Ovary (tissue), 10 donors: Measurements from ENCODE around the gene NXNL1. TPM values are rescaled to one million over a fixed set of nuclear protein-coding genes. Genes with fewer than 3 reads are reported as not detected.
"Not testable (repeated sequence)": the region's sequence is repeated elsewhere in the genome, so short reads cannot be mapped to it uniquely, and the experiment has no call there.

Experiments
- DNase-seq, 5 donors: peaks; one replicate each; pipeline ENCODE4 v3.0.0-alpha.2; 2019 to 2020
- H3K27ac ChIP-seq, 2 donors: fragments of 200-600 bp; one replicate each; pipeline versions ENCODE4 v1.5.1 to v1.8.0; 2019 to 2022
- H3K27me3 ChIP-seq: fragments of 200-600 bp; one replicate; pipeline ENCODE4 v1.8.0; 2022
- H3K36me3 ChIP-seq: fragments of 200-600 bp; sonication (generic); one replicate; pipeline ENCODE4 v1.5.1; 2019
- H3K4me1 ChIP-seq: one replicate; pipeline ENCODE4 v1.8.1; 2013; ENCODE audit warnings: mild to moderate bottlenecking, moderate library complexity; ENCODE audit not compliant: insufficient read depth
- H3K4me3 ChIP-seq: fragments of 200-600 bp; sonication (generic); one replicate; pipeline ENCODE4 v1.5.1; 2017
- H3K9me3 ChIP-seq, 2 donors: fragments of 200-600 bp in 1 of 2; sonication (generic) in 1 of 2; one replicate each; pipeline versions ENCODE4 v1.5.1 to v1.8.1; 2013 to 2019; ENCODE audit warnings: mild to moderate bottlenecking in 1 of 2, moderate library complexity in 1 of 2
- CTCF ChIP-seq, 3 donors: fragments of 450-650 bp in 2 of 3; fragments of 200-600 bp in 1 of 3; IDR thresholded peaks; one replicate each; pipeline versions ENCODE4 v1.5.1 to v1.8.0; 2016 to 2022; ENCODE audit warnings: antibody characterized with exemption in 3 of 3, mild to moderate bottlenecking in 1 of 3
- EP300 ChIP-seq: sonication (generic); formaldehyde crosslinking; IDR thresholded peaks from one replicate; pipeline ENCODE4 v1.6.1; 2017; ENCODE audit warnings: antibody characterized with exemption
- POLR2A ChIP-seq: fragments of 450-650 bp; IDR thresholded peaks from one replicate; pipeline ENCODE4 v1.6.1; 2017; ENCODE audit warnings: antibody characterized with exemption, mild to moderate bottlenecking, moderate library complexity
- WGBS, 3 donors: extraction: QIAGEN DNeasy Blood & Tissue Kit in 1 of 3; methylation state at CpG; one replicate each; pipeline versions ENCODE4 v1.1.5 to v1.1.7; 2013 to 2017; 5-methylcytosine and 5-hydroxymethylcytosine counted together
- intact Hi-C, 4 donors: fragments of 100-400 bp; cut with DNase I; formaldehyde crosslinking; loops; one replicate each; pipeline versions ENCODE4 v1.11.0 to v1.15.1; 2022 to 2023
- long read RNA-seq, 3 donors: library from polyadenylated mRNA in 2 of 3; unstranded in 2 of 3; transcript quantifications; one replicate each; pipeline ENCODE4 v2.0.0 and lab custom pipeline, GENCODE V29; 2021 to 2026
- polyA plus RNA-seq, 2 donors: library from polyadenylated mRNA; stranded (reverse); fragments of 200-250 nt in 1 of 2; fragments of 350-450 nt in 1 of 2; fragmentation: Illumina TruSeq in 1 of 2; extraction: RNeasy Lipid Tissue Mini Kit (QIAGEN cat#74804) in 1 of 2; gene quantifications; one replicate each; pipeline ENCODE4 v1.2.3, GENCODE V29; 2013 to 2014
- total RNA-seq, 7 donors: library from RNA; depleted of rRNA in 2 of 7; stranded (reverse); fragments of >200 nt in 2 of 7; fragmentation: NEBNext Ultra II Directional in 3 of 7; extraction: Animal tissue kit (Norgen Biotek cat#: 25700) in 3 of 7; gene quantifications; one replicate each; pipeline versions ENCODE4 v1.1.0 to v1.2.4, GENCODE V29; 2016 to 2023
- donor health status: DM: no; HTN: no; CAD: no; lungs with moderate emphysema.
- donor health status: DM: no; HTN: no; CAD: no.
- donor health status: Bipolar disorder and iron deficiency.
- donor health status: DM: yes; HTN: yes; CAD: no.
- donor health status: DM: no; HTN: no; CAD: no.
- donor health status: DM: yes; HTN: yes; CAD: no.

Gene NXNL1, protein sequence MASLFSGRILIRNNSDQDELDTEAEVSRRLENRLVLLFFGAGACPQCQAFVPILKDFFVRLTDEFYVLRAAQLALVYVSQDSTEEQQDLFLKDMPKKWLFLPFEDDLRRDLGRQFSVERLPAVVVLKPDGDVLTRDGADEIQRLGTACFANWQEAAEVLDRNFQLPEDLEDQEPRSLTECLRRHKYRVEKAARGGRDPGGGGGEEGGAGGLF
- total RNA-seq (not detected), polyA plus RNA-seq (under 1 TPM in 1 of 2 donors, not detected in 1; 0.11 TPM)
- long read RNA-seq, donor 1: 0 reads
- long read RNA-seq, donor 2: 0 reads
- long read RNA-seq, donor 3: 0 reads

DNA sequence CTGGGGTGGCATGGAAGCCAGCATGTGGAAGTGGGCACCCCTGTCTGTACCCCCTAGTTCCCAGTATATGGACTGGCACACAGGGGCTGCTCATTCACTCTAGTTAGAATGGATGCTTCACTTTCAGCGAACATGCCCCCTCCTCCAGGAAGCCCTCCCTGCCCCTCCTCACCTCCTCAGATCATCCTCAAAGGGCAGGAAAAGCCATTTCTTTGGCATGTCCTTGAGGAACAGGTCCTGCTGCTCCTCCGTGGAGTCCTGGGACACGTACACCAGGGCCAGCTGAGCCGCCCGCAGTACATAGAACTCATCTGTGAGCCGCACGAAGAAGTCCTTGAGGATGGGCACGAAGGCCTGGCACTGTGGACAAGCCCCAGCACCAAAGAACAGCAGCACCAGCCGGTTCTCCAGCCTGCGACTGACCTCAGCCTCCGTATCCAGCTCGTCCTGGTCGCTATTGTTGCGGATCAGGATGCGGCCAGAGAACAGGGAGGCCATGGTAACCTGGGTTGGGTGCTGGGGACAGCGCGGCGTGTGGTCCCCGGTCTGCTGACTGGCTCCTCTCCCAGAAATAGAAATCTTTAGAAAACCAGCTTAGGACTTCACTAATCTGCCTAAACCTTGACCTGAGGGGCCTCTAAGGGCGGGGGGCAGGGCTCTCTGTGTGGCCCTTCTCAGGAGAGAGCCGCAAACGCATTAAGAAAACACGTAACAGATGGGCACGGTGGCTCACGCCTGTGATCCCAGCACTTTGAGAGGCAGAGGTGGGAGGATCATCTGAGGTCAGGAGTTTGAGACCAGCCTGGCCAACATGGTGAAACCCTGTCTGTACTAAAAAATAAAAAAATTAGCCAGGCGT lies at the start of gene NXNL1:
Gene NXNL1 (minus strand): TSS at position 555 of the 859 bp plus-strand sequence. CDS start 57 bp downstream, at position 498.
- intact Hi-C loops: loop anchor here in 2 of 4 donors (10.0 kb wide), 2 partner anchors 66 to 116 kb away; partner anchors contain the start of gene CCDC194 (in 1 of the 2)
- WGBS, 3 donors: 82 to 90% (median 83%) methylated on average over 26 of the region's 26 CpGs
- H3K36me3 ChIP-seq: no peaks in the 10 kb centered on the region
- no peaks in the 10 kb centered on the region for H3K27me3 ChIP-seq
- DNase-seq: no peak
- no peak within 1 kb of the TSS for H3K27ac ChIP-seq
- no peak within 1 kb of the TSS for H3K4me3 ChIP-seq
- H3K9me3 ChIP-seq: no peaks in the 10 kb centered on the region
- no peak for TF ChIP-seq EP300
- TF ChIP-seq CTCF (IDR thresholded peaks at IDR 0.05): no peak
- TF ChIP-seq POLR2A: no peak
- peaks cover 2% of the 10 kb centered on the region for H3K4me1 ChIP-seq

DNA sequence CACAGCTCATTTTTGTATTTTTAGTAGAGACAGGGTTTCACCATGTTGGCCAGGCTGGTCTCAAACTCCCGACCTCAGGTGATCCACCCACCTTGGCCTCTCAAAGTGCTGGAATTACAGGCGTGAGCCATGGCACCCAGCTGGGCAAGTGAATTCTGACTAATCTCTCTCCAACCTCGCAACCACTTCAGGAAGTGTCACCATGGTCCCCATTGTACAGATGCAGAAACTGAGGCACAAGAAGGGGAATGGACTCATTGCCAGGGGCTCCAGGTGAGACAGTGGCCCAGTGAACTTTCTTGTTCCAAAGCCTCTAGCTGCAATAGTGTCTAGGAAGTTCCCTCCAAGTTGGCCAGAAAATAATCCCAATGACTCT lies 47.8 kb upstream of the NXNL1 start:
- H3K36me3 ChIP-seq, H3K27me3 ChIP-seq, intact Hi-C loops, H3K9me3 ChIP-seq, H3K4me3 ChIP-seq, H3K27ac ChIP-seq, DNase-seq, H3K4me1 ChIP-seq: not testable (repeated sequence)
- 80 to 89% (median 88%) methylated on average over 3 of the region's 3 CpGs for WGBS, 3 donors

DNA sequence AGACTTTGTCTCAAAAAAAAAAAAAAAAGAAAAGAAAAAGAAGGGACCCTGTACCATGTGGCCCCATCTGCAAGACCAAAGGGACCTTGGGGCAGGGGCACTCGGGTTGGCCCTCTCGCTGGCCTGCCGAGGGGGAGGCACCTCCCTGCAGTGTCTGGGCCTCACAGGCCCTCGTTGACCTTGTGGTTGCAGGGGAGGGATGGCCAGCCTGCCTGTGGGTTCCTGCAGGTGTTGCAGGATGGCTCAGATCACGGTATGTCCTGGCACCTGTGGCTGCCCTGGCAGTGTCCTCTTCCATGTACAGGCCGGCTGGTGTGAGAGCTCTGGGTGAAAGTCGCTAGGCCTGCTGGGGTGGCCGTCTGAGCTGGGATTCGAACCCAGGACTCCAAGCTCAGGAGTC lies 46.0 kb upstream of the NXNL1 start:
- no peaks in the 10 kb centered on the region for H3K27me3 ChIP-seq
- no peaks in the 10 kb centered on the region for H3K9me3 ChIP-seq
- H3K36me3 ChIP-seq: no peaks in the 10 kb centered on the region
- intact Hi-C loops: no loop called here
- peaks cover 2% of the 10 kb centered on the region for H3K4me1 ChIP-seq
- no peak for DNase-seq
- H3K4me3 ChIP-seq: no peak overlapping the region
- H3K27ac ChIP-seq: no peak overlapping the region
- 59 to 70% (median 68%) methylated on average over 9 of the region's 9 CpGs for WGBS, 3 donors
- TF ChIP-seq EP300: no peak
- no peak for TF ChIP-seq POLR2A
- TF ChIP-seq CTCF (IDR thresholded peaks at IDR 0.05): no peak

- H3K27ac ChIP-seq: no peak overlapping the region
Measured at GRCh38 chr19:17505223-17505622, 44.5 kb upstream of the NXNL1 start.

More at GRCh38 chr19:17505223-17505622, 44.5 kb upstream of the NXNL1 start:
- no peaks in the 10 kb centered on the region for H3K27me3 ChIP-seq
- no peaks in the 10 kb centered on the region for H3K36me3 ChIP-seq
- intact Hi-C loops: no loop called here
- TF ChIP-seq EP300 (no peak), POLR2A (no peak), CTCF (IDR thresholded peaks at IDR 0.05) (no peak)
- DNase-seq: no peak
- no peak overlapping the region for H3K4me3 ChIP-seq
- WGBS, 3 donors: 53 to 69% (median 56%) methylated on average over 10 of the region's 10 CpGs
- peaks cover under 1% of the 10 kb centered on the region for H3K4me1 ChIP-seq
- H3K9me3 ChIP-seq: no peaks in the 10 kb centered on the region
